ENCODE measurements around the gene CCR5AS.
"Not testable (repeated sequence)": the region's sequence is repeated elsewhere in the genome, so short reads cannot be mapped to it uniquely, and the experiment has no call there.

CCR5AS gene

DNA sequence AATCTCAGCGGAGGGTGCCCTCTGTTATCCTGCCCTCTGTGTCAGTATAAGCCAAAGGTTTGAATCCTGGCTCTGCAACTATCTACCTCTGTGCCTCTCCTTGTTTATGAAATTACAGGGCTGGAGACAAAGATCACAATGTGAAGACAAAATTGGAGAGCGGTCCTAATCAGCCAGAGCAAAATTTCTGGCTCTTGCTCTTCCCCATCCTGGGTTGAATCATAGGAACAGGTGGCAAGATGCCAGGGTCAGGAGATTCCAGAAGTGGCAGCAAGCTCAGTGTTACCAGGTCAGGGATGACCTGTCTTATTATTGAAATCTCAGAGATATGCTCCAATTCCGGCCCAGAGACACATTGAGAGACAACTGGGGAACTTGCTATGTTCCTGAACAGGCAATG, 55.2 kb downstream of the CCR5AS start:
- DNase-seq, result no peak

DNA sequence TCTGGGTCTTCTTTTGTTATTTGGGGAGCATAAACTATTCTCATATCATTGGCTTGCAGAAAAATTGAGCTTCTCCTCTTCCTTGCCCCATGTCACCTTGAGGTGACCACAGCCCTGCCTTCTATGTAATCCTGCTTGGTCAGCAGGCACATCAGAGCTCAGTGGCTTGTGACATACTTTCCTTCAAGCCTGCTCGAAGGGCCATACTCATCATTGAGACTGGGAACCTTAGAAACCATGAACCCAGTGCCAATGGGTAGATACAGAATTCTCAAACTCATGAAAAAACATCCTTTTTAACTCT, 56.7 kb downstream of the CCR5AS start:
- no peak for DNase-seq

DNA sequence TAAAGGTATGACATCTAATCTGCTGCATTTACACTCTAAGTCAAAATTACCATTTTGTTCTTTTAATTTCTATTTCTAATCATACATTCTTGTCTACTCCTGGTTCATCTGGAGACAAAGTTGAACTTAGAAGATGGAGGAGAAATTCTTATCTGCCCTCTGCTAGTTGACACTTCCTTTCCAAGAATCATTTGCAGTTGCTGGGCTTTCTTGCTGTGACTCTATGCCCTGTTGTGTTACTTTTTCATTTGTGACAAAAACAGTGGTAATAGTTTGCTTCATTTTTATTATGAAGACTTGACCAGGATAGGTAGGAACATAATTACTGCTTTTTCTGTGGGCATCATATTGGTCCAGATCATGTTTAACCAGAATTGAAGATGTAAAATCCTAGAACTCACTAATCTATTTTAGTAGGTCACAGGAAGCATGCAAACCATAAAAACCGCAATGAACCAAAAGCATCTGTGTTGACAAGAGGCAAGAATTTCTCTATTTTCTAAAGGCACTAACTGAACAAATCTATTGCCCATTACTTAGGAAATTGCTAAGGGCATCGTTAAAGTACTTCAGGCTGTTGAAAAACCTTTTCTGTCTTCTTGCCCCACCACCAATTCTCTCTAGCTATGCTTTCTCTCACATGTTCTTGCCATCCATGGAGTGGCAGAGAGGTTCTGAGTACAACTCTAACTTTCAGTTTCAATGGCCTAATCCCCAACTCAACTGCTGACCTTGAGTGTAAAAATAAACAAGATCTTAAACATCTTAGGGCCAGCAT, 57.2 kb downstream of the CCR5AS start:
- DNase-seq, result no peak

DNA sequence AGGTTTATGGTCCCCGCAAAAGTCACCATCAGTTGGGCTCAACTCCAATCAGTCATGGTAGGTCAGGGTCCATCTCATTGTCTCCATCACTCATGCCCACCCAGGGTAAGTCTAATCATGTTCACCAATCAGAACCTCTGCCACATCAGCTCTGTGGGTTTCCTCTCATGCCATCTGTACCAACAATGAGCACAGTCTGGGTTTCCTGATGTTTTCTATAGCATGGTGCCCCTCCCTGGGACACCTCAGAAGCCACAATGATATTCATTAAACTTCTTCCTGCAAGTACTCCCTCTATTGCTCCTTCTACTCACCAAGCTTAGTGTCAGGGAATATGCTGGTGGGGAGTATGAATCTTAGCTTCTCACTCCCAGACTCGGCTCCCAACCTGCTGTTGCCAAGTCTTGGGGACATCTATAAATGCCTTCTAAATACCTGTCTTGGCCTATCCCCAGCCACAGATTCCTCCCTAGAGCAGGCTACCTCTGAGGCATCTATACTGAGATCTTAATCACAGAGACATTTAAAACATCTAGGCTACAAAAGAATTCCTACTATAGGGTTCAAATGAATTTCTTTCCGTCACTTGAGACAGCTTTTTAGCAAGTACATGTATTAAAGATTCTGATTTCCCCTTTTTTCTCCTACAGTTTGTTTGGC, 57.9 kb downstream of the CCR5AS start:
- no peak for DNase-seq

DNA sequence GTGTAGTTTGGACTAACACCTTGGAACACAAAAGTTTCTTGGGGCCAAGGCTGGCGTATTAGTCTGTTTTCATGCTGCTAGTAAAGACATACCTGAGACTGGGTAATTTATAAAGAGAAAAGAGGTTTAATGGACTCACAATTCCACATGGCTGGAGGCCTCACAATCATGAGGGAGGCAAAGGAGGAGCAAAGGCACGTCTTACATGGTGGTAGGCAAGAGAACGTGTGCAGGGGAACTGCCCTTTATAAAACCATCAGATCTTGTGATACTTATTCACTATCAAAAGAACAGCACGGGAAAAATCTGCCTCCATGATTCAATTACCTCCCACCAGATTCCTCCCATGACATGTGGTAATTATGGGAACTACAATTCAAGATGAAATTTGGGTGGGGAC, 62.4 kb downstream of the CCR5AS start:
- DNase-seq, result no peak

DNA sequence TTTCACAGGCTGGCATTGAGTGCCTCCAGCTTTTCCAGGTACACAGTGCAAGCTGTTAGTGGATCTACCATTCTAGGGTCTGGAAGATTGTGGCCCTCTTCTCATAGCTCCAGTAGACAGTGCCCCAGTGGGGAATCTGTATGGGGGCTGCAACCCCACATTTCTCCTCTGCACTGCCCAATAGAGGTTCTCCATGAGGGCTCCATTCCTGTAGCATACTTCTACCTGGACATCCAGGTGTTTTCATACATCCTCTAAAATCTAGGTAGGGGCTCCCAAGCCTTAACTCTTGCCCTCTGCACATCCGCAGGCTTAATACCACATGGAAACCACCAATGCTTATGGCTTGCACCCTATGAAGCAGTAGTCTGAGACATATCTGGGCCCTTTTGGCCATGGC, 68.0 kb downstream of the CCR5AS start:
- no peak for DNase-seq

DNA sequence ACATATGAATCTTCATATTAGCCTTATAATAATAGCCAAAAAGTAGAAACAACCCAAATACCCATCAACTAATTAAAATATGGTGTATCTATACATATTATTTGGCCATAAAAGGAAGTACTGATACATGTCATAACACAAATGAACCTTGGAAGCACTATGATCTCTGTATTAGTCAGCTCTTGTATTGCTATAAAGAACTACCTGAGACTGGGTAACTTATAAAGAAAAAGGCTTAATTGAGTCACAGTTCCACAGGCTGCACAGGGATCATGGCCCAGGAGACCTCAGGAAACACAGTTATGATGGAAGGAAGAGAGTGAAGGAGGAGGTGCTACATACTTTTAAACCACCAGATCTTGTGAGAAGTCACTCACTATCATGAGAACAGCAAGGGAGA, 69.0 kb downstream of the CCR5AS start:
- no peak for DNase-seq

DNA sequence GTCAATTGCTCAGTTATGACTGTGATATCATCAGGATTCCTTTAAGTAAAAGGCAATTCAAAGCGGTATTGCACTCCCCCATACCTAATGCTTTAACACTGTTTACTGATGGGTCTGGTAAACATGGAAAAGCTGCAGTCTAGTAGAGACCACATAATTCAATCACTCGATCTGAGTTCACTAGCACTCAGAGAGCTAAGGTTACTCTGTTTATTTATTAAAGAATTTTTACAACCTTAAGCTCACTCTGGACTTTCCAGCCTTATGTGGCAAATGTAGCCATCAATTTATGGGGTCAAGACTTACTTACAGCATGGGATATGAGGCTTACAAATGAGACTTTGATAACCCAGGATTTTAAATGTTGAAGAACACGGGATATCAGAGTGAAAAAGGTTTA, 71.3 kb downstream of the CCR5AS start:
- DNase-seq, result no peak

DNA sequence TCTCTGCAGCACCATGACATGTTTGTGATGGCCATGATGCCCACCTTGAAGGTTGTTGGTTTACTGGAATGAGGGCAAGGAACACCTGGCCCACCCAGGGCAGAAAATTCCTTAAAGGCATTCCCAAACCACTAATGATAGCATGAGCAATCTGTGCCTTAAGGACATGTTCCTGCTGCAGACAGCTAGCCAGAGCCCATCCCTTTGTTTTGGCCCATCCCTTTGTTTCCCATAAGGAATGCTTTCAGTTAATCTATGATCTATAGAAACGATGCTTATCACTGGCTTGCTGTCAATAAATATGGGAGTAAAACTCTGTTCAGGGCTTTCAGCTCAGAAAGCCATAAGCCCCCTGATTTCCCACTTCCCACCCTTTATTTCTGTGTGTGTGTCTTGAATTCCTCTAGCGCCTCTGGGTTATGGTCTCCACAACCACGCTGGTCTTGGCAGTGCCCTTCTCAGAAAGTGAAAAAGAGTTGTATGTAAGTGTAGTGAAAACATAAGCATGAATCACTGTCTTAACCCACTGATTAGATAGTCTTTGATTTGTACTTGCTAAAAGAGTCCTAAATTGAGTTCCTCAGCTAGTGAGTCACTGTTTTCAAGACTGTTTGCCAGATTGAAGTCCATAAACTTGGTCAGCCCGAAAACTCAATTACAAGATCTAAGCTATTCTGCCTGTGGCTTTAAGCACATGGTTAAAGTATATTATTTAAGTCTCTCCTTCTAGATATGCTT, 72.0 kb downstream of the CCR5AS start:
- DNase-seq, result no peak

DNA sequence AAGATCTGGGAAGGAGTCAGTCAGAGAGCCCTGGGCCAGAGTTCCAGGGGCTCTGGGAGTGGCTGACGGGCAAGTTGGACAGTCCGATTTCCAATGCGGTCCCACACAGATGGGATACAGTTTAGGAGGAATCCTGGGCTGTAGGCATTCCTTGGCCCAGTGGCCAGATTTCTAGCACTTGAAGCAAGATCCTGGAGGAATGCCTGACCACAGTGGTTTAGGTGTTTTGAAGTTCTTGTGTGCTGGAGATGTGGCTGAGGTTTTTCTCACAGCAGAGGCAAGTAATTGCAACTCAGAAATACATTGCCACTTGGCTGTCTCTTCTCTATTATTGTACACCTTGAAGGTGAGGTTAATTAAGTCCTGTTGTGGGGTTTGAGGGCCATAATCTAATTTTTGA, 76.2 kb downstream of the CCR5AS start:
- DNase-seq, result not testable (repeated sequence)

DNA sequence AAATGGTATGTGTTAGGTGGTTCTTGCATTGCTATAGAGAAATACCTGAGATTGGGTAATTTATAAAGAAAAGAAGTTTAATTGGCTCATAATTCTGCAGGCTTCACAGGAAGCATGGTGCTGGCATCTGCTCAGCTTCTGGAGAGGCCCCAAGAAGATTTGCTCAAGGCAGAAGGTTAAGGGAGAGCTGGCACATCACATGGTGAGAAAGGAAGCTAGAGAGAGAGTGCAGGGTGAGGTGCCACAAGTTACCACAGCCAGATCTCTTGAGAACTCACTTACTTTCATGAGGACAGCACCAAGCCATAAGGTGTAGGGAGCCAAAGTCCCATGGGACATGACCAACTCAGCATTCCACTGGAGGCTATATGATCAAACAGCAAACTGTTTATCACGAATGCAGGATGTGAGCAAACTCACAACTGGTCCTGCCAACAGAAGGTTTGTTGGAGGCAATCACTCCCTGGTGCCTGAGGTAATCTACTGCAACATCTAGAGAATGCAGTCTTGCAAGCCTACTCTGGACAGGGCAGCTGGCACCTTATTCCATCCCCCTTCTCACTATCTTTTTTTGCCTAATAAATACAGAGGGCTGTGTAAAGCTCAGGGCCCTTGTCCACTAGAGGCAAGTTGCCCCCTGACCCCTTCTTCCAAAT, 81.1 kb downstream of the CCR5AS start:
- DNase-seq, result no peak

DNA sequence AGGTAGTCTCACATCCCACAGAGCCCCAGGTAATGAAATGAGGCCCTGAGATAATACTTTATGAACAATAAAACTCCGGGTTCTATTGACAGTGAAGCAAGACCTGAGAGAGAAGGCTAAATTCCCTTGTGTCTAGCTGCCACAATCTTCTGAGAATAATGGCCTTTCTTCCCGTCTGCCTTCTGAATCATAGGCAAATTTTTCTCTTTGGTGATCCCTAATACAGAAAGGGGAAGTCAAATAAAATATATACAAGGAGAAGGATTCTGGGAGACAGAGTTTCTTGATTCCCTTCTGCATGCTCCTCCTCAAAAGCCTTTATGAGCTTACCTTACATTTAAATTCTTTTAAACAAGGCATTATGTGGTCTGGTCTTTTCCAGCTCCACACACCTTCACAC, 82.8 kb downstream of the CCR5AS start:
- DNase-seq, result no peak

DNA sequence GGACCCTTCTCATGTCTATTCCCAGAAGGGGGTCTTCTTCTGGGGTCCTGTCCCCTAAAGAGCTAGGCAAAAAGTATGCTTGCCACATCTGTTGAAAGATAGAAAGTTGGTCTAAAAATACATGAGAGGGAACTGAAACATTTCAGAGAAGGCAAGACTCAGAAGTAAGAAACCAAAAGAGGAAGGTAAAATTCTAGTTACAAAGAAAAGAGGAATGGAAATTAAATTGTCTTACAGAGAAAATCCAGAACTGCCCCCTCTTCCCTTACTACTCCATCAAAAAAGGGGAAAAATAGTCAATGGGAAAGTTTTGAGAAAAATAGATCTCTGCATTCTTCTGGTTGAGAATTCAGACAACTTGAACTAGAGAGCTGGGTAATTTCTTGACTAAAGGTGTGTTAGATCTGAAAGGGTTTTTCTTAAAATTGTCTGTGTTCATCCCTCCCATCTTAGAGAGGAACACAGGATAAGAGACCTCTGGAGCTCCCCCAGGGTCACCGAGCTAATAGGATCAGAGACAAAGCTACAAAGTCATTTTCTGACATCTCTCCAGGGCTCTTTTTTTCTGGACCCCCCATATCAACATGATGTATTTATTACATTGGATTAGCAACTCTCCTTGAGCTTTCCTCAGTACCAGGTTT, 85.3 kb downstream of the CCR5AS start:
- DNase-seq, result no peak

DNA sequence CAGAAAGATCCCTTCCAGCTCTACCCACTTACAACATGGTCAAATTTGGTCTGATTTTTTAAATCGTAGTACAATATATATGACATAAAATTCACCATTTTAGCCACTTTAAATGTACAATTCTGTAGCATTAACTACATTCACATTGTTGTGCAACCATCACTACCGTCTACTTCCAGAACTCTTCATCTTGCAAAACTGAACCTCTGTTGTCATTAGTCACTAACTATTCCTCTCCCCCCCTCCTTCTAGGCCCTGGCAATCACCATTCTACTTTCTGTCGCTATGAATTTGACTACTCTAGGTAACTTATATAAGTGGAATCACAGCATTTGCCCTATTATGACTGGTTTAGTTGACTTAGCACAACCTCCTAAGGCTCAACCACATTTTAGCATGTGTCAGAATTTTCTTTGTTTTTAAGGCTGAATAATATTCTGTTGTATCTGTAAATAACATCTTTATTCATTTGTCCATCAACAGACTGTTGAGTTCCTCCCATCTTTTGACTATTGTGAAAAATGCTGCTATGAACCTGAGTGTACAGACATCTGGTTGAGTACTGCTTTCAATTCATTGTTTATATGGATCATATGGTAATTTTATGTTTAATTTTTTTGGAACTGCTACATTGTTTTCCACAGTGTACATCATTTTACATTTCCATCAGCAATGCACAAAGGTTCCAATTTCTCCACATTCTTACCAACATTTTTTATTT, 88.5 kb downstream of the CCR5AS start:
- no peak for DNase-seq

DNA sequence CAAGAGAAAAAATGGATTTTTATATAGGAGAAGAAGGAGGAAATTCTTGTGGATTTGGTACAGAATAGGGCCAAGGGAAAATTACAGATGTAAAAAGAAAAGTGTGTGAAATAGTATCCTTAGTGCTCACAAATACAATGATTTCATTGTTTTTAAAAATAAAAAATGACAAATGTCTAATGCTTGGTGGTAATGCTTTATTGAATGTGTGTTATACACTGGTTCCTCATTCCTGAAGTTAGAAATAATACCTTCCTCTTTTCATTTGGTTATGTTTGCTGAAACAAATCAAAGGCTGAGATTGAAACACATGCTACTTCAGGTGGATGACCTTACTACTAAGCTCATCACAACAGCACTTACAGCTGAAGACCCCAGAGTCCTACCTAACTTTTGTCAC, 90.7 kb downstream of the CCR5AS start:
- DNase-seq, result no peak

DNA sequence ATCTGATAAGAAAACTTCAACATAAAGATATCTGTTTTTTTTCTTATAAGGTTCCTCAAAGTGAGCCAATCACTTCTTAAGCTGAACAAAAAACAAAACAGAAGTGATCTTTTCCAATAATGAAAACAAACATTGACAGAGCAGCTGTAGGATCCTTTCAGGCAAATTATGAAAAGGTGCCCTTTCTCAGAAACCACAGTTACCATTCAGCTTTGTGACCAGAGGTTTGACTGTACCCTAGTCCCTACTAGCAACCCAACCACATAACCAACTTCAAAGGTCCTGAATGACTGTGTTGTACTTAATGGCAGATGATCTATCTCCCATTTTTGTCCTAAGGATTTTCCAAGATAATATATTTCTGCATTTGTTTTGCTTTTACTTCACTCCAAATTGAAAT, 92.3 kb downstream of the CCR5AS start:
- DNase-seq, result no peak

All from retina (tissue), 1 donor.